ENCODE data around the gene ACSM4. TPM values are rescaled to one million over a fixed set of nuclear protein-coding genes. Genes with fewer than 3 reads are reported as not detected.

Gene ACSM4
- total and polyA plus RNA-seq, 9 of the 15 experiments (the other 6 are each of a cell fraction or from before 2014, with no cell fraction given), result not detected

- no peak for TF ChIP-seq ZNF740 (CRISPR knock-in tag; IDR thresholded peaks at IDR 0.05)
- TF ChIP-seq ZNF740 (tag; IDR thresholded peaks at IDR 0.05), result no peak
- no peak for TF ChIP-seq CREB5 (CRISPR knock-in tag; IDR thresholded peaks at IDR 0.05)
- TF ChIP-seq NFYB (IDR thresholded peaks at IDR 0.05; ENCODE audit: extremely low read depth, insufficient read length), result no peak
- TF ChIP-seq ZNF75A (CRISPR knock-in tag; IDR thresholded peaks at IDR 0.05), result no peak
- no peak for TF ChIP-seq SPI1 (IDR thresholded peaks at IDR 0.05; ENCODE audit: borderline replicate concordance, low read depth, low read length)
- TF ChIP-seq, protein P1, sequence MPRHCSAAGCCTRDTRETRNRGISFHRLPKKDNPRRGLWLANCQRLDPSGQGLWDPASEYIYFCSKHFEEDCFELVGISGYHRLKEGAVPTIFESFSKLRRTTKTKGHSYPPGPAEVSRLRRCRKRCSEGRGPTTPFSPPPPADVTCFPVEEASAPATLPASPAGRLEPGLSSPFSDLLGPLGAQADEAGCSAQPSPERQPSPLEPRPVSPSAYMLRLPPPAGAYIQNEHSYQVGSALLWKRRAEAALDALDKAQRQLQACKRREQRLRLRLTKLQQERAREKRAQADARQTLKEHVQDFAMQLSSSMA (CRISPR knock-in tag; IDR thresholded peaks at IDR 0.05), result no peak
- TF ChIP-seq, protein P2, sequence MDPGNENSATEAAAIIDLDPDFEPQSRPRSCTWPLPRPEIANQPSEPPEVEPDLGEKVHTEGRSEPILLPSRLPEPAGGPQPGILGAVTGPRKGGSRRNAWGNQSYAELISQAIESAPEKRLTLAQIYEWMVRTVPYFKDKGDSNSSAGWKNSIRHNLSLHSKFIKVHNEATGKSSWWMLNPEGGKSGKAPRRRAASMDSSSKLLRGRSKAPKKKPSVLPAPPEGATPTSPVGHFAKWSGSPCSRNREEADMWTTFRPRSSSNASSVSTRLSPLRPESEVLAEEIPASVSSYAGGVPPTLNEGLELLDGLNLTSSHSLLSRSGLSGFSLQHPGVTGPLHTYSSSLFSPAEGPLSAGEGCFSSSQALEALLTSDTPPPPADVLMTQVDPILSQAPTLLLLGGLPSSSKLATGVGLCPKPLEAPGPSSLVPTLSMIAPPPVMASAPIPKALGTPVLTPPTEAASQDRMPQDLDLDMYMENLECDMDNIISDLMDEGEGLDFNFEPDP (CRISPR knock-in tag; IDR thresholded peaks at IDR 0.05), result no peak
- peak; percentile 72 for TF ChIP-seq KLF16 (IDR thresholded peaks at IDR 0.05)
- 0 out of 2 replicates have a peak, but pooled peaks have one; percentile 7 for TF ChIP-seq ZNF316 (IDR thresholded peaks at IDR 0.05)
- no peak for TF ChIP-seq PRDM10 (IDR thresholded peaks at IDR 0.05; ENCODE audit: partially characterized antibody)
- peak in 1 of 2 experiments; percentile 93; a peak in 2 of 4 replicates for TF ChIP-seq FOXA3 (CRISPR knock-in tag; conservative IDR thresholded peaks at IDR 0.05 in 1 of 2, IDR thresholded peaks at IDR 0.05 in 1 of 2)
- TF ChIP-seq TRIM28 (IDR thresholded peaks at IDR 0.05), result peak; percentile 36; the same call in 1 of the 2 replicates
- TF ChIP-seq, protein P3, sequence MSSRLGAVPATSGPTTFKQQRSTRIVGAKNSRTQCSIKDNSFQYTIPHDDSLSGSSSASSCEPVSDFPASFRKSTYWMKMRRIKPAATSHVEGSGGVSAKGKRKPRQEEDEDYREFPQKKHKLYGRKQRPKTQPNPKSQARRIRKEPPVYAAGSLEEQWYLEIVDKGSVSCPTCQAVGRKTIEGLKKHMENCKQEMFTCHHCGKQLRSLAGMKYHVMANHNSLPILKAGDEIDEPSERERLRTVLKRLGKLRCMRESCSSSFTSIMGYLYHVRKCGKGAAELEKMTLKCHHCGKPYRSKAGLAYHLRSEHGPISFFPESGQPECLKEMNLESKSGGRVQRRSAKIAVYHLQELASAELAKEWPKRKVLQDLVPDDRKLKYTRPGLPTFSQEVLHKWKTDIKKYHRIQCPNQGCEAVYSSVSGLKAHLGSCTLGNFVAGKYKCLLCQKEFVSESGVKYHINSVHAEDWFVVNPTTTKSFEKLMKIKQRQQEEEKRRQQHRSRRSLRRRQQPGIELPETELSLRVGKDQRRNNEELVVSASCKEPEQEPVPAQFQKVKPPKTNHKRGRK (tag; IDR thresholded peaks at IDR 0.05), result no peak
- TF ChIP-seq NFE2 (IDR thresholded peaks at IDR 0.05; ENCODE audit: low read depth), result no peak; the same call in 1 of the 2 replicates
- TF ChIP-seq, protein P4, sequence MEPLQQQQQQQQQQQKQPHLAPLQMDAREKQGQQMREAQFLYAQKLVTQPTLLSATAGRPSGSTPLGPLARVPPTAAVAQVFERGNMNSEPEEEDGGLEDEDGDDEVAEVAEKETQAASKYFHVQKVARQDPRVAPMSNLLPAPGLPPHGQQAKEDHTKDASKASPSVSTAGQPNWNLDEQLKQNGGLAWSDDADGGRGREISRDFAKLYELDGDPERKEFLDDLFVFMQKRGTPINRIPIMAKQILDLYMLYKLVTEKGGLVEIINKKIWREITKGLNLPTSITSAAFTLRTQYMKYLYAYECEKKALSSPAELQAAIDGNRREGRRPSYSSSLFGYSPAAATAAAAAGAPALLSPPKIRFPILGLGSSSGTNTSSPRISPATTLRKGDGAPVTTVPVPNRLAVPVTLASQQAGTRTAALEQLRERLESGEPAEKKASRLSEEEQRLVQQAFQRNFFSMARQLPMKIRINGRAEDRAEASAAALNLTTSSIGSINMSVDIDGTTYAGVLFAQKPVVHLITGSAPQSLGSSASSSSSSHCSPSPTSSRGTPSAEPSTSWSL (CRISPR knock-in tag; IDR thresholded peaks at IDR 0.05; ENCODE audit: borderline replicate concordance), result no peak
- peak; percentile 93 for TF ChIP-seq CBFA2T3 (IDR thresholded peaks at IDR 0.05)
Observed at GRCh38 chr12:7293670-7294069, 10.2 kb upstream of the ACSM4 start (continued).
